WI38 (cell line): Measurements from ENCODE around the gene PBX2.
A peak's percentile ranks its signal among the peaks of the same experiment; 100 is the strongest.

ENCODE experiments used
- H3K4me3 ChIP-seq: 2 replicates; pipeline ENCODE4 v1.5.1; 2011; ENCODE audit warnings: low read depth, mild to moderate bottlenecking, control low read depth, low read length
- CTCF ChIP-seq: IDR thresholded peaks from 2 replicates; pipeline ENCODE4 v1.5.1; 2012; ENCODE audit warnings: low read depth, mild to moderate bottlenecking, control low read depth, low read length

The PBX2 gene

GRCh38 chr6:32177788-32178546, 12.0 kb downstream of the PBX2 start, which contains the start of gene RNF5:
RNF5 (plus strand) TSS chr6:32178405; CDS start chr6:32178512, 107 bp downstream.
- peak within 1 kb of the TSS; percentile 98 for H3K4me3 ChIP-seq
- no peak for TF ChIP-seq CTCF

- H3K4me3 ChIP-seq: peak overlapping the region; percentile 98
- no peak for TF ChIP-seq CTCF
Observed at GRCh38 chr6:32177183-32177787, 12.7 kb downstream of the PBX2 start.

GRCh38 chr6:32176476-32177182, 13.4 kb downstream of the PBX2 start:
- no peak for TF ChIP-seq CTCF
- H3K4me3 ChIP-seq: peak overlapping the region; percentile 98

- no peak for TF ChIP-seq CTCF
- peak within 1 kb of the TSS; percentile 98 for H3K4me3 ChIP-seq
Observed at GRCh38 chr6:32175711-32176475, 14.1 kb downstream of the PBX2 start, which contains the start of gene AGPAT1. AGPAT1 (minus strand) TSS chr6:32176084; CDS start chr6:32171496, 4,588 bp downstream.

- no peak for TF ChIP-seq CTCF
- peak overlapping the region; percentile 98 for H3K4me3 ChIP-seq
Observed at GRCh38 chr6:32175322-32175710, 14.7 kb downstream of the PBX2 start.

- peak overlapping the region; percentile 98 for H3K4me3 ChIP-seq
- no peak for TF ChIP-seq CTCF
Observed at GRCh38 chr6:32174416-32174815, 15.6 kb downstream of the PBX2 start.
